HG03103 (cell line): ENCODE measurements around the gene ANO6.
A peak's percentile ranks its signal among the peaks of the same experiment; 100 is the strongest.

Experiments used
- ATAC-seq: cut with Tn5 transposase; IDR thresholded peaks from one replicate; pipeline ENCODE4 v1.9.1; 2021; ENCODE audit warnings: low read depth; ENCODE audit not compliant: unreplicated experiment

ANO6 gene

DNA sequence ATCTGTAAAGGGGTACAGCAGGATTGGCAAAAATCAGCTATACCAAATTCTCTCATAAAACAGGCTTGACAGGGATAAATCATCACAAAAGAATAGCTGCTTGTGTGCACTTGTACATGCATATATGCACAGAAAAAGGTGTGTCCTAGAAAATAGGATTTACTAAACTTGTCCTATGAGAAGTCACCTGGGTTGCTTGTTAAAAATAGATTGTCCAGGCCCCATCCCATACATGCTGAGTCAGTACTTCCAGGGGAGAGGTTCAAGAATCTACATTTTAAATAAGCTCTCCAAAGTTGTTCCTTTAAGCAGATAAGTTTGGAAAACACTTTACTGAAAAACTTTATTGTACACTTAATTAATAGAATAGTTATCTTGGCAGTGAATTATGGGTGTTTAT lies 123.1 kb downstream of the ANO6 start:
- no peak for ATAC-seq

DNA sequence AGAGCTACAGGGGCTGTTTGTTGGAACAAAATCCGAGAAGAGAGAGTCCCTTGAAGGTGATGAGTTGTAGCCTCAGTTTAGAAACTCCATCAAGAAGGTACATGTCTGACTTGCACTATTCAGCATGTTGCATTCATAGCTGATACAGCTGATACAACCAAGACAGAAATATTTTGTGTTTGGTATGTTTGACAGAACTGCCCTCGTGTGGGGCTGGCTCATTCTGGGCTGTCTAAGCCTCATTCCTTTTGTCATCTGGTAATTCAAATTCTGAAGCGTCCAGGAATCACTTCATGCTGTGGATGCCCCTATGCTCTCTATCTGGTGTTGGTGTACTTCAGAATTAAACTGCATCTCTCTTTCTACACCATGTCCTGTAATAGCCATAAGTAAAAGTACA lies 126.3 kb downstream of the ANO6 start:
- ATAC-seq = no peak

DNA sequence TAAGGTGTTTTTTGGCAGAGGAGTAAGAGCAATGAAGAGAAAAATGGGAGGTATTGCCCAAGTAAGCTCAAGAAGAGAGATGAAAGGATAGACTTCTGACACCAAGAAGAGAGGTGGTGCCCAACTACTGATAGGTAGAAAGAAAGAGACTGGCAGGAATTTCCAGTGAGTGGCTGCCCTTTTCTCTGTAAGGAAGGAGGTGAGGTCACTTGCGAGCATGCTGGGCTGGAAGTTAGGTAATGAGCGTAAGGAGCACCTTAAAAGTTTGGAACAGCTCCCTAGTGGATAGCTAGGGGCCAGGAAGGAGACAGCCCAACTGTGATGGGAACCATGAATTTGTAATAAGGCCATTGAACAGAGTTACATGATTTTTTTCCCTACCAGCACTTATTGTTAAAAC lies 127.0 kb downstream of the ANO6 start:
- no peak for ATAC-seq

DNA sequence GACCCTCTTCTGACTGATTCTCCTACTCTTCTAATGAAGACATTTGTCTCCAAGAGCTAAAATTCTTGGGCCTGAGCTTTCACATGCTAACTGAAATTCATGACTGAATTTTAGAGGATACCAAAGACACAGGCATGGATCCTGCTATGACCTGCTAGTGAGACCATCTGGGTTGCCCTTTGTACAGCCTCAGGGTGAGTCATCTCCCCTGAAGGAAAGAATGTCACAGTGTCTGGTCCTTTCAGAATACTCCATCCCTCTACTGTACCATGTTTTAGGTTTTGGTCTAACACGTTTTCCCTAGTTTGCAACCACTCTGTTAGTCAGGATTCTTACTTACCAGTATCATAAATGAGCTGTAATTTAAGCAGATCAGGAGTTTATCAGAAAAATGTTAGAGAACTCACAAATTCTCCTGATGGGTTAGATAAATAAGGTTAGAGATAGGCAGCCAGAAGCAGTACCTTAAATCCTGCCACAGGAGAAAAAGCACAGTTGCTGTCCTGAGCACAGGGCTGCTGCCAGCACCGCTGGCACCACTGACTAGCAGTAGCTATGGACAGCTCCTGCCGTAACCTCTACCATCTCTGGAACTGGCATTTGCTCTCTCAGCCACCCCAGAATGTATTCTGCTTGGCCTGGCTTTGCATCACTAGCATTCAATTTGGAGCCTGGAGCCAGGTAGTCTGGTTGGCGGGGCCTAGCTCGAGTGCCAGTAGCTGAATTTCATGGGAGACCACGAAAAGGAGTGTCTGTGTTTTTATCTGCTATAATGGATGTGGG lies 127.6 kb downstream of the ANO6 start:
- ATAC-seq = no peak

DNA sequence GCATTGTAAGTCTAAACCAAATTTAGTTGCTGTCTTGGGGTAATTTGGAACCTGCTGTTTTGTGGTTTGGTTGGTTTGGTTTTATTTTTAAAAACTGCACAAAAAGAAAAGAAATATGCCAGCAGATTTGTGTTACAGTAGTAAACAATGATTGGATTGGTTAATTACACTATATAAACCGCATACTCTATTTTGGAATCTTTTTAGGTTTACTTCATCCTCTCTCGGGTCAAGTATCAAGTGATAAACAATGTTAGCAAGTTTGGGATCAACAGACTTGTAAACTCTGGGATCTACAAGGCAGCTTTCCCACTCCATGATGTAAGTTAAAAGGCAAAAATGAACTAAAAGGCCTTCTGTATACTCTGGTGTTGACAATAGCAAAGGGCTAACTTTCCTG lies 132.4 kb downstream of the ANO6 start:
- no peak for ATAC-seq

DNA sequence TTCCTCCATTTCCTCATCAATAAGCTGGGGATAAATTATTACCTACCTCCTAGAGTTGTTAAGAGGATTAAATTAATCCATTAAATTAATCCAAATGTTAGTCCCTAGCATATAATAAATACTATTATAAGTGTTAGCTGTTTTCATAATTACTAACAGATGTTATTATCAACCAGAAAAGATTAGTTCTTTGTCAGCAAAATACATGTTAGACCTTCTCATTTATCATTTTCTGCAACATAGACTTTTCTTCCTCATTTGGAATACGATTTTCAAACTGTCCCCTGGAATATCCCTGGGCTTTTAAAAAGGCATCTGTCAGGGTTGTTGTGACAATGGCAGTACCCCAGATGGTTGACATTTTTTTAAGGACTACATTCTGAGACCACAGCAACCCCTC lies 133.1 kb downstream of the ANO6 start:
- no peak for ATAC-seq

DNA sequence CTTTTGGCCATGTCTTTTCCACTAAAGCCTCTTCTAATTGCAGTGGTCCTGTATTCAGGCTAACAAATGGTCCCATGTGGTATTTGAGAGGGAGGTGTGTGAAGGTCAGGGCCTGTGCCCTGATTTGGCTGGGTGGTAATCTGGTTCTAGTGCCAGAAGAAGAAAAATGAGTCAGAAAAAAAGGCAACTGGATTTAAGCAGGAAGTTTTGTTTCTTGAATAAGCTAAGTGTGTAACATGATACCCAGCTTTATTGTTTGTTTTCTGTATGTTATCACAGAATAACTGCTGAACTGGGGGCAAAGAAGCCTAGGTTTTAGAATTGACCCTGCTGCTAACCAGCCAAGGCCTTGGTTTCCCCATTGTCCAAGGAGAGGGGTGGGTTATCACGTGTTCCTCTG lies 134.0 kb downstream of the ANO6 start:
- no peak for ATAC-seq

DNA sequence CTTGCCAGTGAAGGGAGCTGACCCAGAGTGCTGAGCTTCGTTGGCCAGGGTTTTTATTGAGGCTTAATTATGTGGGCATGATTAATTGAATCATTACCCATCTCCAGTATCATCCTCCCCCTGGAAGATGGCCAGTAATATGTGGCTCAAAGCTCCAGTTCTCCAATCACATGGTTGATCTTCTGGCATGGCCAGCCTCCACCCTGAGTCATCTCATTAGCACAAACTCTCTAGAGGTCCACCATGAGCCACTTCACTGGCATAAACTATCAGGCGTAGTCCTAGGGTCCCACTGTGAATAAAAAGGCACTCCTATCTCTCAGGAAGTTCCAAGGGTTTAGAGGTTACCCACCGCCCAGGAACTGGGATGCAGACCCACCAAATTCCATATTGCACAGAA lies 135.0 kb downstream of the ANO6 start:
- no peak for ATAC-seq

DNA sequence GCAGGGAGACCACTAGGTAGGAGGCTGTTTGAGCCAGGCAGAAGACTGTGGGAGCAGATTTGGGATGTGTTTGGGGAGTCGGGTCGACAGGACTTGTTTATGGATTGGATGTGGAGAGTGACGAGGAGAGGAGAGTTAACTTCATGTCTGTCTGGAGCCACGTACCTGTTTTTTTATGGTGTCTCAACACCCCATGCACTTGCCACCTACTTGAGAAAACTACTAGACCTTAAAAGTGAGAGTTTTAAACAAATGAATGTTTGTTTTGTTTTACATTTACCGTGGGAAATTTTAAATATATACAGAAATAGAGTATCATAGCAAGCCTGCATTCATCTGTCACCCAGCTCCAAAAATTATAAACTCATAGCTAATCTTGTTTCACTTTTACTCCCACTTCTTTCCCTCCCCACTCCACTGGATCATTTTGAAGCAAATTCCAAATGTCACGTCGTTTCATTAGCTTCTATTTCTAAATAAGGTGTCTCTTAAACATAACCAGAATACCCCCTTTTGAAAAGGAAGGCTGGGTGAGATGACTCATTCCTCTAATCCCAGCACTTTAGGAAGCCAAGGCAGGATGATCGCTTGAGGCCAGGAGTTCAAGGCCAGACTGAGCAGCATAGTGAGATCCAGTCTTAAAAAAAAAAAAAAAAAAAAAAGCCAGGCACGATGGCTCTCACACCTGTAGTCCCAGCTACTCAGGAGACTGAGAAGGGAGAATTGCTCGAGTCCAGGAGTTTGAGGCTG lies 136.2 kb downstream of the ANO6 start:
- ATAC-seq = no peak

DNA sequence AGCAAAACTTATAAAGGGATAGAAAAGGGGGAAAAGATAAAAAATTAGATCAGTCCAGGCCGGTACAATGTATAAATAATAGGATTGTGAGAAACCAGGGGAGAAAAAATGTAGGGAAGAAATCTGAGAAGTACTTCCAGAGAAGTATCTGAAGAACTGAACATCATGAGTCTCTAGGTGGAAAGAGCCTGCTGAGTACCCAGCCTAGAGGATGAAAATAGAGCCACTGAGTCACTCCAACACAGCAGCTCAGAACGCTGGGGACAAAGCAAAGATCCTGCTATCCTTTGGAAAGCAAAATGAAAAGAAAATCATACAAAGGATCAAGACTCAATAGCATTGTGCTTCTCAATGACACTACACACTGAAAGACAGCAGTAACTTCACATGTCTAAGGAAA lies 138.0 kb downstream of the ANO6 start:
- ATAC-seq = no peak

DNA sequence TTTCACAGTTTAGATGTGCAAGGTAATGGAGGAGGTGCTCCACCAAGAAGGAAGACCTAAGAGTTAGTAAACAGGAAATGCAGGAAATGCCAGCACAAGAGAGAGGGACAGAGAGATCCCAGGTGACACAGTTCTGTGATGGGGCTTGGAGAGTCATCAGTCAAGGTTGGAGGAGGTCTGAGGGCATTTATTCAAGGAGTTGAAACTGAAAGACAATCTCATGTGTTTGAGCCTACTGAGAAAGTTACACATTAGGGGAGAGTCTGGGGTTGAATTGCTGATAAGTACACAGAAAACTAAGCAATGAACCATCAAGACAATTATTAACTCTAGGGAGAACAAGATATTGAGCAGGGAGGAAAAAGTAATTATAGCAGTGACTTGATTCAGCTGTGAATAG lies 138.5 kb downstream of the ANO6 start:
- peak; percentile 60 for ATAC-seq

DNA sequence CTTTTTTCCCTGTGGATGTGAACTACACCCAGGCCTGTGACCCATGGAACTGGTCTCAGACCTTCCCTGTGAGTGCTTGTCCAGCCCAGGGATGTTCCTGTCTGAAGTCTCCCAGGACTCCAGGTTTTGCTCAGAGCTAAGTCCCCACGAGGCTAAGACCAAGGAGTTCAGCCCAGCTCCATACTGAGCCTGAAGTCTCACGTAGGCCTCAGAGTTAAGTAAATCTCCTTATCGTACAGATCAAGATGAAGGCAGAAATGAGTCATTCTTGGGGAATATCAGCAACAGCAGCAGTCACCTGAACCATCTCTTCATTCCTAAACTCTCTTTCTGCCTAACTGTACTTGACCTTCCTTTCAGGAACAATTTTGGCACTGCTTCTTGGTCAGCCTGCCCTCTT lies 139.8 kb downstream of the ANO6 start:
- no peak for ATAC-seq

DNA sequence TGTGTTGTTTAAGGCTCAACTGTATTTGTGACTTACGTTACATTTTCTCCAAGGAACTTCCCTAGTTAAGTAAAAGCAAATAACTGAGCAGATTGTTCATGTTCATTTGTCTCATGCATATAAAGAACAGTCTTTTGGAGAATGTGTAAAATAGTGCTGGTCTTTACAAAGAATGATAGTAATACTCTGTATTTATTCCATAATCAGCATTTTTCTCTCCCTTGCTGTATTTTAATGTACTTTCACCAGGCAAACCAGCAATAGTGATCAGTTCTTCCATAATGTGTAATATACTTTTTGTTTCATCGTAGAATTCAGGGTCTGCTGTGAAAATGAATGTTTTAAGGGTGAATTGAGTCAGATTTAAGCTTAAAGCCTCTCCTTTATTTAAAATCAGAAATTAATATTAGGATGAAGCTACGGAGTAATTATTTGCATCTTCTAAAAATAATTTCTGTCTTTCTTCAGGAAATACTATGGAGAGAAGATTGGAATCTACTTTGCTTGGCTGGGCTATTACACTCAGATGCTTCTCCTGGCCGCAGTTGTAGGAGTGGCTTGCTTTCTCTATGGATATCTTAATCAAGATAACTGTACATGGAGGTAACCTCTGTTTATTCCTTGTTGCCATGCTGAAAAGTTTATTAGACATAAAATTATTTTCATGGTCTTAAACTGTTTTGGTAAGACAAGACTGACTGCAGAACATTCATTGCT lies 141.1 kb downstream of the ANO6 start:
- no peak for ATAC-seq

DNA sequence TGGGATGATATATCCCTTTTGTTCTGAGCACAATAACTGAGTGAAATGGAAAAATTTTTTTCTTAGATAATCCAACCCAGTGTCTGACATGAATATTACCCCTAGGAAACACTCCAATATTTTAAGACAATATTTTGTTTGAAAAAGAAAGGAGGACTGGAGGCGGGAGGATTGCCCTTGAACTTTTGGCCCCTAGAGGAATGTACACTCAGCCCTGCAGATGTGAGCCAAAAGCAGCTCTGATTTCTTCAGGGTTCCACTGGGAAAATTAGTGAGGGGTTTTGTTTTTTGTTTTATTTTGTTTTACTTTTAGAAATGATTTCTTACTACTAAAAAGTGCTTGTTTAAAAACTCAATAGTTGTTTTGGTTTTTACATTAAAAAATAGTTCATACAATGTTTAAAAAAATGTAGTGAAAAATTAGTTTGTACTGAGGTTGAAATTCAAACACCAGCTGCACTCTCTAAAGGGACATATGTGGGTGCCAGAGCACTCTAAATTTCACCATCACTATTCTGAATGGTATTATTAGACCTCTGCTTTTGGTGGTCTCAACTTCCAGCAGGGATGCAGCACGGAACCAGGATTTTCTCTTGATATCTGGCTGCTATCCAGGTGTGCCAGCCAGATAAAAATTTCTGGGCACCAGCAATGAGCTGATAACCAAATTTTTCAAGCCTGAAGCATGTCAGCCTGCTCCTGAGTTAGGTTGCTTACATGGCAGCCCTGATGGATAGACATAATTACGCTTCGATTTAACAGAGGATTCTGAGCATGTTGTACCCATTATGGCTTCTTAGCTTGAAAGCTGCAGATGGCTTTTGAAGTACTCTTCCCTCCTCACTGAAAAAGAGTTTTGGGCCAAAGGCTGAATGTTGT lies 141.9 kb downstream of the ANO6 start:
- no peak for ATAC-seq

DNA sequence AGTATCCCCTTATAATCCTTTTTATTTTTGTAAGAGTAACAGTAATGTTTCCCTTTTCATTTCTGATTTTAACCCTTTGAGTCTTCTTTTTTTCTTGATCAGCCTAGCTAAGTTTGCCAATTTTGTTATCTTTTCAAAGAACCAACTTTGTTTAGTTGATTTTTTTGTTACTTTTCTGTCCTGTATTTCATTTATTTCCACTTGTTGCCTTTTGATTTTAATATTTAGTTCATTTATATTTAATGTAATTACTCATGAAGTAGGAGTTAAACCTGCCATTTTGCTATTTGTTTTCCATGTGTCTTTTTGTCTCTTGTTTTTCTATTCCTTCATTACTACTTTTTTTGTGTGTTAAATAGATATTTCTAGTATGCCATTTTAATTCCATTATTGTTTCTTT lies 146.4 kb downstream of the ANO6 start:
- no peak for ATAC-seq

DNA sequence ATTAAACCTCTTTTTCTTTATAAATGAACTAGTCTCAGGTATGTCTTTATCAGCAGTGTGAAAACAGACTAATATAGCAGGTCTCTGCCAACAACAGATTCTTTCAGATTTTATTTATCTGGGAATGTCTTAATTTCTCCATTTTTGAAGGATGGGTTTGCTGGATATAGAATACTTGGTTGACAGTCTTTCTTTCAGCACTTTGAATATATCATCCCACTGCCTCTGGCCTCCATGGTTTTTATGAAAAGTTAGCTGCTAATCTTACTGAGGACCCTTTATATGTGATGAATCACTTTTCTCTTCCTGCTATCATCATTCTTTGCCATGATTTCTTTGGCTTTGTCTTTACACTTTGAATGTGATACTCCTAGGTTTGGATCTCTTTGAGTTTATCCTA lies 148.0 kb downstream of the ANO6 start:
- ATAC-seq = no peak

DNA sequence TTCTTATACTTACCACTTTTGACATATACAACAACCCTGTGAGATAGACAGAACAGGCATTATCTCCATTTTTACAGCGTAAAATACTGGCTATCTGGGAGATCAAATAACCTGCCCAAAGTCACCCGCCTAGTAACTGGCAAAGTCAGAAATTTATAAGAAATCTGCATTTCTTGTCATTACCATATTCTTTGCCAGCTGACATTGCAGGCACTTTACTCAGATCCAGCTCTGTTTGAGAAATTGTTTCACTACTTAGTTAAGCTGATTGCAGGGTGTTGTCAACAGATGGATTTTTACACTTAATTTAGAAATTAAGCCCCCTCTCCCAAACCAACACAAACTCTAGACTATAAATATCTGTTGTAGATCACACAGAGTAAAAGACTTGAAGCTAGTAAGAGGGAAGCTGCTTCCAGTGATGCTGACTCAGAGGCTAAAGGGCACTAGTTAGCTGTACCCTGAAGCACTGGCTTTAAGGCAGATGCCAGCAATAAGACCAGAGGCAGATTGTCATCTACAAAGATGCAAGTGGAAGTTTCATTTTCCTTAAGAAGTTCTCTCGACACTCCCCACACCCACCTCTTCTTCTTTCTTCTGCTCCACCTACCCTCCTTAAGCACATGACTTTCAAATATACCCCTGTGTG lies 153.1 kb downstream of the ANO6 start:
- ATAC-seq = no peak

DNA sequence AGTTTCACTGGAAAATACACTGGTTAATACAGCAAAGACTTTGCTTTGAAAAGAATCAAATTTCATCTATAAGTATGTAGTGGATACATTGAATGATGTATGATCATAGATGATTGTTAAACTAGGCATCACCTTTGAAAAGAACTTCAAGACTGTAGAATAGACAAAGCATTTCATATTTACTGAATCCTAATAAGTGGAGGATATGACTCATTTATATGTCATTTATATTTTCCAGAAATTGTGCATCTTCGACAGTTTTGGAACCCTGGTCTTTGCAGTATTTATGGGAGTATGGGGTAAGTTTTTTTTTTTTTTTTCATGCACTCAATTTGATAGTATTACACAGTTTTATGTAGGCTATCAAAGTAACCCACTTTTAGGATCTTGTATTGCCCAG lies 161.9 kb downstream of the ANO6 start:
- ATAC-seq = no peak

DNA sequence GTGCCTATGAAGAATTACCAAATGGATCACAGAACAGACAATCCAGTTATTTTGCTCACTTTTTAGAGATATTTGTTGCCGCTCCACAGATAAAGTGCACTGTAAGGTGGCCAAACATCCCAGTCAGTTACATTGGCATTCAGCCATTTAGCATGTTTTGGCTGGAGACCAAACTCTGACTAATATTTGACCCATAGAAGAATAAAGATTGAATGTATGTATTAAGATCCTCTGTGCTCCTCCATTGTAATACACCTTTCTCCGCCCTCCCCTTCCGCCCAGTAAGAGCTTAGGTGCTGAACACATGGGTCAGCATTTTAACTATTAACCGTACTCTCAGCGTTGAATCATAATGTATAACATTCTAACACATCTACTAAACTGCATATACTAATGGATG lies 163.4 kb downstream of the ANO6 start:
- no peak for ATAC-seq

DNA sequence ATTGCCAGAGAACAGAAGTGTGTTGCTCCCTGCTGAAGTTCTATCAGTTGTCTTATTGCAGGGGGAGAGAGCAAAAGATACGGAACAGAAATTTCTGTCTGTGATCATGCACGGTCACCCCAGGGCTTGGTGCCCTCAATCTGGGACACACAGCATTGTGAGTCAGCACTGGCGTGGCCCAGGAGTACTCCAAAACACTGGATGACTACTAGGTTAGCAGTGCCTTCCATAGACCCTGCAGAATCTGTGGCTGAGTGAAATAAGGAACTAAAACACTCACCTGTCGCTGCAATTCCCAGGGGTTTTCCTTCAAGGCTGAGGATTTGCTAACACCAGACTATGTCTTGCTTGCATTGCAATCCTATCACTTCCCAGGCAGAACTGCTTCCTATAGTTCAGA lies 165.5 kb downstream of the ANO6 start:
- no peak for ATAC-seq
